SH-SY5Y (cell line): ENCODE measurements around the gene CCNJL.

ENCODE experiments used
- GATA2 ChIP-seq: IDR thresholded peaks from 2 replicates; pipeline ENCODE4 v1.6.1; 2011; ENCODE audit warnings: mild to moderate bottlenecking, low read depth, low read length
- GATA3 ChIP-seq: IDR thresholded peaks from 2 replicates; pipeline ENCODE4 v1.6.1; 2011; ENCODE audit warnings: low read depth, mild to moderate bottlenecking, low read length, moderate library complexity

The CCNJL gene

GRCh38 chr5:160237571-160238093 lies 74.7 kb downstream of the CCNJL start:
- no peak for TF ChIP-seq GATA2
- TF ChIP-seq GATA3 = no peak

- TF ChIP-seq GATA3 = no peak
- no peak for TF ChIP-seq GATA2
Measured at GRCh38 chr5:160235731-160236130, 76.6 kb downstream of the CCNJL start.

GRCh38 chr5:160233215-160233614 lies 79.1 kb downstream of the CCNJL start:
- TF ChIP-seq GATA3 = no peak
- no peak for TF ChIP-seq GATA2

- TF ChIP-seq GATA3 = no peak
Measured at GRCh38 chr5:160231783-160232342, 80.5 kb downstream of the CCNJL start.

- no peak for TF ChIP-seq GATA2
- TF ChIP-seq GATA3 = no peak
Measured at GRCh38 chr5:160230686-160231527, 81.5 kb downstream of the CCNJL start.

GRCh38 chr5:160229190-160229742 lies 83.1 kb downstream of the CCNJL start, which contains the start of gene FABP6:
Gene FABP6 (plus strand): TSS chr5:160229506. CDS start chr5:160229558, 52 bp downstream.
- no peak for TF ChIP-seq GATA2
- no peak for TF ChIP-seq GATA3

- no peak for TF ChIP-seq GATA2
- no peak for TF ChIP-seq GATA3
Measured at GRCh38 chr5:160227012-160227411, 85.4 kb downstream of the CCNJL start.

- no peak for TF ChIP-seq GATA2
- TF ChIP-seq GATA3 = no peak
Measured at GRCh38 chr5:160221082-160221481, 91.3 kb downstream of the CCNJL start.

- TF ChIP-seq GATA3 = no peak
- no peak for TF ChIP-seq GATA2
Measured at GRCh38 chr5:160219356-160219755, 93.0 kb downstream of the CCNJL start.

GRCh38 chr5:160213537-160213936 lies 98.8 kb downstream of the CCNJL start:
- TF ChIP-seq GATA2 = no peak
- no peak for TF ChIP-seq GATA3

GRCh38 chr5:160211352-160211751 lies 101.0 kb downstream of the CCNJL start:
- TF ChIP-seq GATA2 = no peak
- no peak for TF ChIP-seq GATA3

- TF ChIP-seq GATA2 = no peak
- TF ChIP-seq GATA3 = no peak
Measured at GRCh38 chr5:160210606-160211005, 101.8 kb downstream of the CCNJL start.

- TF ChIP-seq GATA3 (no peak), GATA2 (no peak)
Measured at GRCh38 chr5:160209917-160210316, 102.4 kb downstream of the CCNJL start.

- TF ChIP-seq GATA2 = no peak
- no peak for TF ChIP-seq GATA3
Measured at GRCh38 chr5:160207061-160207460, 105.3 kb downstream of the CCNJL start.
